ENCODE results near the gene ZNF550. TPM values are rescaled to one million over a fixed set of nuclear protein-coding genes. Genes with fewer than 3 reads are reported as not detected.

The ZNF550 gene
- total and polyA plus RNA-seq, 4 experiments from 2014 or later, result 5.4 to 37.8 (median 23.4) TPM

GRCh38 chr19:57563547-57563946, 3.9 kb upstream of the ZNF550 start:
- H3K4me3 Mint-ChIP-seq, result no peak overlapping the region
- CTCF ChIA-PET (ENCODE audit: partially characterized antibody), result no interaction called here
- Histone ChIP-seq H3K4me1 (ENCODE audit: insufficient read depth, low read length) (peaks cover 13% of the 10 kb centered on the region), H3K27me3 (ENCODE audit: insufficient read depth, low read length) (no peaks in the 10 kb centered on the region), H3K36me3 (ENCODE audit: insufficient read depth, low read length) (no peaks in the 10 kb centered on the region), H3K4me3 (ENCODE audit: low read length in 2 of 2) (no peak overlapping the region), H3K9me3 (ENCODE audit: control insufficient read depth in 1 of 2, low read length in 2 of 2) (peaks cover 11 to 35% of the 10 kb centered on the region in 2 donors), H3K27ac (ENCODE audit: low read depth, low read length) (no peak overlapping the region)
- H3K4me1 Mint-ChIP-seq, result peaks cover 11 to 24% (median 18%) of the 10 kb centered on the region in 4 donors
- H3K36me3 Mint-ChIP-seq, result peaks cover 27 to 37% of the 10 kb centered on the region in 2 donors
- no peak for DNase-seq
- H3K9me3 Mint-ChIP-seq, result peaks cover 3 to 80% (median 72%) of the 10 kb centered on the region in 8 donors
- peaks cover 0 to 1% of the 10 kb centered on the region in 2 donors for H3K27me3 Mint-ChIP-seq
- no peak overlapping the region for H3K27ac Mint-ChIP-seq
- POLR2A ChIA-PET (ENCODE audit: partially characterized antibody), result no interaction called here
- intact Hi-C loops (cut with micrococcal nuclease), result loop anchor here (10.0 kb wide), 1 partner anchor 459 kb away; no protein-coding TSS in a partner anchor

DNA sequence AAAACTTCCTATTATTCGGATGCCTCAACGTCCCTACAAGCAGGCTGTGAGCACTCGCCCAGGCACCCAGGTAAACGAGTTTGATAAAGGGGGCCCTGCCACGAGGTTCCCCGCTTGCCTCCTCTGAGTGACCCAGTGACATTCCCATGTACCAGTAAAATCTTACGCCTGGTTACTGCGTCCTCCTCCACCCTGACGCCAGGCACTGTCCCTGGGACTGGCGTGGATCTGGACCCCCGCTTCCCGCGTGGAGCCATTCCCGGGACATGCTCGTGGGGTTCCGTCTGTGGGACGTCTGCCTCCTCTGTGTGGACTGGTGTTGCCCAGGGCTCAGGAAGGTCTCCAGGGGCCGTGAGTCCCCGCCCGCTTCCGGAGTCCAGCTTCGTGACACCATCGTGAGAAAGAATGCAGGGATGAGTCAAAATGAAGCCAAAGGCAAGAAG, 407 bp upstream of the ZNF550 start:
- peak overlapping the region; percentile 70 to 97 (median 95) for H3K27ac Mint-ChIP-seq
- CTCF ChIA-PET (ENCODE audit: partially characterized antibody), result no interaction called here
- Histone ChIP-seq H3K4me3 (ENCODE audit: low read length in 2 of 2) (peak overlapping the region; percentile 37 to 84), H3K27me3 (ENCODE audit: insufficient read depth, low read length) (no peaks in the 10 kb centered on the region), H3K27ac (ENCODE audit: low read depth, low read length) (peak overlapping the region; percentile 63), H3K36me3 (ENCODE audit: insufficient read depth, low read length) (peaks cover 13% of the 10 kb centered on the region), H3K4me1 (ENCODE audit: insufficient read depth, low read length) (peaks cover 22% of the 10 kb centered on the region), H3K9me3 (ENCODE audit: control insufficient read depth in 1 of 2, low read length in 2 of 2) (peaks cover 0 to 3% of the 10 kb centered on the region in 2 donors)
- H3K36me3 Mint-ChIP-seq, result peaks cover 46 to 47% of the 10 kb centered on the region in 2 donors
- intact Hi-C loops (cut with micrococcal nuclease), result loop anchor here (10.0 kb wide), 1 partner anchor 455 kb away; no protein-coding TSS in a partner anchor
- peak overlapping the region; percentile 91 to 99 (median 98) for H3K4me3 Mint-ChIP-seq
- peaks cover 20 to 42% (median 29%) of the 10 kb centered on the region in 4 donors for H3K4me1 Mint-ChIP-seq
- DNase-seq, result no peak
- peaks cover 0 to 1% of the 10 kb centered on the region in 2 donors for H3K27me3 Mint-ChIP-seq
- peaks cover 2 to 54% (median 46%) of the 10 kb centered on the region in 8 donors for H3K9me3 Mint-ChIP-seq
- POLR2A ChIA-PET (ENCODE audit: partially characterized antibody), result interaction anchor here (0.9 to 1.9 kb wide), 2 partner anchors 33 to 125 kb away, joined by 3 to 5 read pairs (median 3); partner anchors contain the start of genes ZNF549 and ZNF749

DNA sequence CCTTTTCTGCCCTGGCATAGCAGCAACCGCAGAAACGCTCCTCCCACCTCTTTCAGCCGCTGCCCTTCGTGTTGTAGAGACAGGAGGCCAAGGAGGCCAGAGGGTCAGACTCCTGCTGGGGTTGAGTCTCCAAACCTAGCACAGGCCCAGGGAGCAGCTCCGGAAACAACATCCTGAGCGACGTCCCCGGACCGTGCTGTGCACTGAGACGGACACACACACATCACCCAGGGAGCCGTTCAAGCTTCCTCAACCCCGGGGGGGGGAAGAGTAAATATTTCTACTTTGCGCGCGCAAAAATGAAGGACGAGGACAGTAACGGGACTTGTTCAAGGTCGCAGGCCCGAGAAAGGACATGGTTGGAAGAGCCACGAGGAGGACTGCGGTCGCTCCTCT, 657 bp downstream of the ZNF550 start:
- DNase-seq, result peak in 4 of 5 donors; percentile 3 to 27 (median 9)
- Mint-ChIP-seq H3K27ac (peak overlapping the region; percentile 70 to 96 (median 93)), H3K4me3 (peak overlapping the region; percentile 91 to 99 (median 98)), H3K36me3 (peaks cover 55 to 56% of the 10 kb centered on the region in 2 donors), H3K27me3 (peaks cover 0 to 1% of the 10 kb centered on the region in 2 donors), H3K9me3 (peaks cover 2 to 54% (median 43%) of the 10 kb centered on the region in 8 donors), H3K4me1 (peaks cover 20 to 47% (median 29%) of the 10 kb centered on the region in 4 donors)
- ChIA-PET POLR2A (ENCODE audit: partially characterized antibody) (interaction anchor here (1.8 to 1.9 kb wide), 2 partner anchors 13 to 32 kb away, joined by 4 to 5 read pairs; partner anchors contain the start of gene ZNF549), CTCF (ENCODE audit: partially characterized antibody) (no interaction called here)
- H3K4me3 ChIP-seq (ENCODE audit: low read length in 2 of 2), result peak overlapping the region; percentile 44 to 84
- H3K4me1 ChIP-seq (ENCODE audit: insufficient read depth, low read length), result peaks cover 22% of the 10 kb centered on the region
- H3K36me3 ChIP-seq (ENCODE audit: insufficient read depth, low read length), result peaks cover 23% of the 10 kb centered on the region
- peak overlapping the region; percentile 63 for H3K27ac ChIP-seq (ENCODE audit: low read depth, low read length)
- no peaks in the 10 kb centered on the region for H3K9me3 ChIP-seq (ENCODE audit: control insufficient read depth in 1 of 2, low read length in 2 of 2)
- H3K27me3 ChIP-seq (ENCODE audit: insufficient read depth, low read length), result no peaks in the 10 kb centered on the region
- intact Hi-C loops (cut with micrococcal nuclease), result loop anchor here (1.0 kb wide), 5 partner anchors 20 to 124 kb away; partner anchors contain the start of genes ZNF419, ZNF549, ZNF749 and ZNF773

GRCh38 chr19:57558525-57558924, 1.1 kb downstream of the ZNF550 start:
- Mint-ChIP-seq H3K27ac (peak overlapping the region; percentile 48 to 94 (median 83)), H3K4me1 (peaks cover 20 to 47% (median 29%) of the 10 kb centered on the region in 4 donors), H3K36me3 (peaks cover 58 to 59% of the 10 kb centered on the region in 2 donors), H3K9me3 (peaks cover 2 to 51% (median 40%) of the 10 kb centered on the region in 8 donors), H3K4me3 (peak overlapping the region; percentile 91 to 99 (median 98)), H3K27me3 (peaks cover 0 to 1% of the 10 kb centered on the region in 2 donors)
- ChIA-PET POLR2A (ENCODE audit: partially characterized antibody) (interaction anchor here (1.8 to 1.9 kb wide), 2 partner anchors 12 to 31 kb away, joined by 4 to 5 read pairs; partner anchors contain the start of gene ZNF549), CTCF (ENCODE audit: partially characterized antibody) (no interaction called here)
- Histone ChIP-seq H3K27ac (ENCODE audit: low read depth, low read length) (peak overlapping the region; percentile 63), H3K36me3 (ENCODE audit: insufficient read depth, low read length) (peaks cover 25% of the 10 kb centered on the region), H3K4me1 (ENCODE audit: insufficient read depth, low read length) (peaks cover 22% of the 10 kb centered on the region), H3K4me3 (ENCODE audit: low read length in 2 of 2) (peak overlapping the region; percentile 44 to 84), H3K9me3 (ENCODE audit: control insufficient read depth in 1 of 2, low read length in 2 of 2) (no peaks in the 10 kb centered on the region), H3K27me3 (ENCODE audit: insufficient read depth, low read length) (no peaks in the 10 kb centered on the region)
- no peak for DNase-seq
- intact Hi-C loops (cut with micrococcal nuclease), result no loop called here

- Mint-ChIP-seq H3K4me1 (peaks cover 20 to 47% (median 29%) of the 10 kb centered on the region in 4 donors), H3K4me3 (peak overlapping the region in 5 of 8 donors; percentile 91 to 99 (median 98)), H3K27ac (no peak overlapping the region), H3K36me3 (peaks cover 64 to 65% of the 10 kb centered on the region in 2 donors), H3K27me3 (peaks cover 0 to 1% of the 10 kb centered on the region in 2 donors), H3K9me3 (peaks cover 3 to 49% (median 39%) of the 10 kb centered on the region in 8 donors)
- Histone ChIP-seq H3K27me3 (ENCODE audit: insufficient read depth, low read length) (no peaks in the 10 kb centered on the region), H3K36me3 (ENCODE audit: insufficient read depth, low read length) (peaks cover 27% of the 10 kb centered on the region), H3K27ac (ENCODE audit: low read depth, low read length) (no peak overlapping the region), H3K9me3 (ENCODE audit: control insufficient read depth in 1 of 2, low read length in 2 of 2) (peaks cover 0 to under 1% of the 10 kb centered on the region in 2 donors), H3K4me3 (ENCODE audit: low read length in 2 of 2) (no peak overlapping the region), H3K4me1 (ENCODE audit: insufficient read depth, low read length) (peaks cover 22% of the 10 kb centered on the region)
- POLR2A ChIA-PET (ENCODE audit: partially characterized antibody), result interaction anchor here (1.8 kb wide), 1 partner anchor 12 kb away, joined by 4 read pairs; no protein-coding TSS in a partner anchor
- no peak for DNase-seq
- intact Hi-C loops (cut with micrococcal nuclease), result no loop called here
- CTCF ChIA-PET (ENCODE audit: partially characterized antibody), result no interaction called here
Measured at GRCh38 chr19:57557659-57558058, 2.0 kb downstream of the ZNF550 start.

DNA sequence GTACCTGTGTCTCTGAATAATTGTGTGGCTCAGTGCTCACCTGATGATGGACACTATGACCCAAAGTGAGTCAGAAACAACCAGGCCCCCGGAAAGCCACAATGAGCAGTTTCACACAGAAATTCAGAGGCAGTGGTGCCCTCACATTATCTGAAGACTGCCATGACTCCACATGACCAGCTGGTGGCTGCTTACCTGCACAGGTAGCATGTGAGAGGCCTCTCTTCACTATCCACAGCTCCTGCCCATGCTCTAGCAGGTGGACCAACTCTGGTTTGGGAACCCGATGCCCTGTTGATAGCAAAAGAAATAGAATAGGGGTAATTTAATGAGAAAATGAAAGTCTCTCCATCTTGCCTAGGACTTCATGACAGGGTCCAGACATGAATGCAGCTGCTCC, 7.2 kb downstream of the ZNF550 start:
- H3K4me1 Mint-ChIP-seq, result peaks cover 0 to 12% (median 1%) of the 10 kb centered on the region in 4 donors
- POLR2A ChIA-PET (ENCODE audit: partially characterized antibody), result no interaction called here
- H3K9me3 ChIP-seq (ENCODE audit: control insufficient read depth in 1 of 2, low read length in 2 of 2), result peaks cover 3 to 40% of the 10 kb centered on the region in 2 donors
- H3K36me3 ChIP-seq (ENCODE audit: insufficient read depth, low read length), result peaks cover 68% of the 10 kb centered on the region
- no peak overlapping the region for H3K4me3 Mint-ChIP-seq
- H3K27ac ChIP-seq (ENCODE audit: low read depth, low read length), result no peak overlapping the region
- H3K27me3 Mint-ChIP-seq, result no peaks in the 10 kb centered on the region
- H3K27ac Mint-ChIP-seq, result no peak overlapping the region
- DNase-seq, result no peak
- intact Hi-C loops (cut with micrococcal nuclease), result no loop called here
- no peaks in the 10 kb centered on the region for H3K27me3 ChIP-seq (ENCODE audit: insufficient read depth, low read length)
- H3K36me3 Mint-ChIP-seq, result peaks cover 94 to 100% of the 10 kb centered on the region in 2 donors
- H3K4me3 ChIP-seq (ENCODE audit: low read length in 2 of 2), result no peak overlapping the region
- peaks cover 11 to 79% (median 70%) of the 10 kb centered on the region in 8 donors for H3K9me3 Mint-ChIP-seq
- H3K4me1 ChIP-seq (ENCODE audit: insufficient read depth, low read length), result no peaks in the 10 kb centered on the region
- CTCF ChIA-PET (ENCODE audit: partially characterized antibody), result no interaction called here

- CTCF ChIA-PET (ENCODE audit: partially characterized antibody), result no interaction called here
- Mint-ChIP-seq H3K9me3 (peaks cover 10 to 98% (median 93%) of the 10 kb centered on the region in 8 donors), H3K36me3 (peaks cover 87 to 88% of the 10 kb centered on the region in 2 donors)
Measured at GRCh38 chr19:57546513-57546912, 13.2 kb downstream of the ZNF550 start.

More at GRCh38 chr19:57546513-57546912, 13.2 kb downstream of the ZNF550 start:
- H3K36me3 ChIP-seq (ENCODE audit: insufficient read depth, low read length), result peaks cover 41% of the 10 kb centered on the region
- intact Hi-C loops (cut with micrococcal nuclease), result no loop called here
- Mint-ChIP-seq H3K4me1 (no peaks in the 10 kb centered on the region), H3K4me3 (no peak overlapping the region), H3K27ac (no peak overlapping the region), H3K27me3 (no peaks in the 10 kb centered on the region)
- peak overlapping the region in 1 of 2 donors; percentile 9 for H3K4me3 ChIP-seq (ENCODE audit: low read length in 2 of 2)
- no peak for DNase-seq
- POLR2A ChIA-PET (ENCODE audit: partially characterized antibody), result interaction anchor here (1.1 kb wide), 1 partner anchor 12 kb away, joined by 4 read pairs; no protein-coding TSS in a partner anchor
- H3K27ac ChIP-seq (ENCODE audit: low read depth, low read length), result no peak overlapping the region
- H3K9me3 ChIP-seq (ENCODE audit: control insufficient read depth in 1 of 2, low read length in 2 of 2), result peaks cover 13 to 77% of the 10 kb centered on the region in 2 donors
- no peaks in the 10 kb centered on the region for H3K27me3 ChIP-seq (ENCODE audit: insufficient read depth, low read length)
- H3K4me1 ChIP-seq (ENCODE audit: insufficient read depth, low read length), result no peaks in the 10 kb centered on the region
